CD4-positive, alpha-beta T cell treated with Interleukin-2 at 100 ng/mL for 4 hours (primary cell): Measurements from ENCODE around the gene EIF4E1B.
A peak's percentile ranks its signal among the peaks of the same experiment; 100 is the strongest.

Experiments
- DNase-seq: peaks from one replicate; pipeline ENCODE4 v3.0.0-alpha.2; 2020; ENCODE audit warnings: low spot score

The EIF4E1B gene

GRCh38 chr5:176647843-176648473 is 17.5 kb downstream of the EIF4E1B start:
- no peak for DNase-seq

GRCh38 chr5:176648474-176649194 is 18.2 kb downstream of the EIF4E1B start:
- peak; percentile 49 for DNase-seq

DNA sequence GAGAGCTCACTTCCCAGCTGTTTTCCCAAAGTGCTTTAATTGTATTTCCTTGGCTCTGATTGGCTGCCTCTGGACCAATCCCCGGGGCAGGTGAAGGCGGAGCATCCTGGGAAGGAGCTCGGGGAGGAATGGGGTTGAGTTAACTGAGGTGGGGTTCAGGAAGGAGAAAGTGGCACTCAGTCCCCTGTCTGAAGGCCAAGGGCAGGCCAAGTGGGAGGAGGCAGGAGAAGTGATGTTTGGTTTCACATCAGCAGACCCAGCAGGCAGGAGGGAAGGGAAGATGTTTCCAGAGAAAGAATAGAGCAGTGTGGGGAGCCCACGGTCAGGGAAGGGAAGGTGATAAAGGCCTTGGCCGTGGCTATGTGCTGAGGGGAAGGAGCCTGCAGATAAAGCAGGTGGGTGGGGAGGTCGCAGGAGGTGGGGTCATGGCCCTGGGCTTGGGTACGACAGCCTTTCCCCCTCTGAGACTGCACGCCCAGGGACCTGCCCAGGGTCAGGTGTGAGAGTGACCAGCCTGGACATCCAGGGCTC is 19.9 kb downstream of the EIF4E1B start:
- DNase-seq, result no peak

DNA sequence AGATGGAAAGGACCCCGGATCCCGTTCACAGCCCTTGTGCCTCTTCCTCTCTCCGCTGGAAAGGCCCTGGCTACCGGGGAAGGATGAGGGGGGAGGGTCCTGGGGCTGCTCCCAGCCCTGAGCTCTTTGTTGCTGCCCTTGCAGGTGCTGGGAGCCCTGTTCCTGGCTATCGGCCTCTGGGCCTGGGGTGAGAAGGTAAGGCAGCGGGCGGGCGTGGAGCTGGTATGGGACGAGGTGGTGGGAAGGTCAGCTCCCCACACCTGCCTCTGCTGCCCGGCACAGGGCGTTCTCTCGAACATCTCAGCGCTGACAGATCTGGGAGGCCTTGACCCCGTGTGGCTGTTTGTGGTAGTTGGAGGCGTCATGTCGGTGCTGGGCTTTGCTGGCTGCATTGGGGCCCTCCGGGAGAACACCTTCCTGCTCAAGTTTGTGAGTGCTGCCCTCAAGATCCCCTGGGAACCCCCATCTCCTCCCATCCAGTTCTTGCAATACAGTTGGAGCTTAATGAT is 21.1 kb downstream of the EIF4E1B start:
- no peak for DNase-seq

GRCh38 chr5:176652136-176652535 is 21.7 kb downstream of the EIF4E1B start:
- DNase-seq, result no peak

- DNase-seq, result peak; percentile 82
Observed at GRCh38 chr5:176653401-176654385, 23.2 kb downstream of the EIF4E1B start.

DNA sequence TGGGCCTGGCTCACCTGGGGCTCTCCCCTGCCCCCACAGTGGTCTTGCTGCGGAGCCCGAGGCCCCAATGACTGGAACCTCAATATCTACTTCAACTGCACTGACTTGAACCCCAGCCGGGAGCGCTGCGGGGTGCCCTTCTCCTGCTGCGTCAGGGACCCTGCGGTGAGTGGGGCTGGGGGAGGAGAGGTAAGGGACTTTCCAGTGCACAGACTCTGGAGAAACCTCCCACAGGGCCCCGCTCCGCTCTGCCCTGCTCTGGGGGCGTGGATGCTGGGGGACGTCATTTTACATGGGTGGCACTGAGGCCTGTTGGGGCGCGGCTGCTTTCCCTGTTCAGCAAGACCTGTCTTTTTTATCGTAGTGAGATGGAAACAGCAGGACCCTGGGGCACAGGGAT is 24.4 kb downstream of the EIF4E1B start:
- no peak for DNase-seq

GRCh38 chr5:176656467-176656990 is 26.1 kb downstream of the EIF4E1B start:
- DNase-seq, result no peak

GRCh38 chr5:176658007-176658599 is 27.6 kb downstream of the EIF4E1B start:
- DNase-seq, result peak; percentile 67

DNA sequence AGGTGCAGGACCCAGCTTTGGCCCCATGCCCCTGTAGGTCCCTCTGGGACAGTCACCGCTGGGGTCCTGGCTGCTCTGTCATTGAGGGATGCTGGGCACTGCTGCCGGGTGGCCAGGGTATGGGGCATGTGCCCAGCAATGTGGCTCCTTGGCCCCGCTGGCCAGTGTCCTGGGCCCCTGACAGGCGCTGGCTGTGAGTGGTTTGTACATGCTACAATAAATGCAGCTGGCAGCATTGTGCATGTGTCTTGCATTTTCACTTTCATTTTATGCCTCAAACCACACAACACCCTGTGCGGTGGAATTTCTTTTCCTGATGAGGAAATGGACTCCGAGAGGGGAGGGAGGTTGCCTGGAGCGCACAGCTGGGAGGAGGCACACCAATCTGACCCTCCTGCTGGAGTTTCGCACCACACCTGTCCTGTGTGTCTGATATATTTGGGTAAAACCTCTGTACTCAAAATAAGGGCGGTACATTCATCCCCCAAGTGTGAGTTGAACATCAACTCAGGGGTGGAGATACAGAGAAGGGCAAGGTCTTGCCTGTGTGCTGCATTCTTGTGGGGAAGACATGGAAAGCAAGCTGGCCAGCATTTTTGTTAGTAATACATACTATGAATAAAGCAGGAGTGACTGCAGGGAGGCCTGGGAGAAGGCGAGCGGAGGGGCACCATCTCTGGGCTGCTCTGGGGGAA is 28.5 kb downstream of the EIF4E1B start:
- DNase-seq, result peak; percentile 36

- no peak for DNase-seq
Observed at GRCh38 chr5:176659512-176659839, 29.0 kb downstream of the EIF4E1B start.

- DNase-seq, result no peak
Observed at GRCh38 chr5:176659860-176660461, 29.5 kb downstream of the EIF4E1B start.

DNA sequence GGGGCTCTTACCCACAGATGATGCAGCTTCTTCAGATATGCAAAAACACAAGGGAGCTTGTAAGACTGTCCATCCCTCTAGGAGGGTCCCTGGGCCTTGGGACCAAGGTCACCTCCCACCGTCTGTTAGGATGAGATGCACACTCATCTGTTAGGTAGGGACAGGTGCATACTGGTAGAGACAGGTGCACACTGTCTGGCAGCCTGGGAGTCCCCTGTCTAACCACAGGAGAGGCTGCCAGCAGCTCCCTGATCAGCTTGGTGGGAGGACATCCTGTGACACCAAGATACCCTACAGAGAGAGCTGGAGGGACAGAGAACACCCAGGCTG is 30.0 kb downstream of the EIF4E1B start:
- DNase-seq, result no peak

DNA sequence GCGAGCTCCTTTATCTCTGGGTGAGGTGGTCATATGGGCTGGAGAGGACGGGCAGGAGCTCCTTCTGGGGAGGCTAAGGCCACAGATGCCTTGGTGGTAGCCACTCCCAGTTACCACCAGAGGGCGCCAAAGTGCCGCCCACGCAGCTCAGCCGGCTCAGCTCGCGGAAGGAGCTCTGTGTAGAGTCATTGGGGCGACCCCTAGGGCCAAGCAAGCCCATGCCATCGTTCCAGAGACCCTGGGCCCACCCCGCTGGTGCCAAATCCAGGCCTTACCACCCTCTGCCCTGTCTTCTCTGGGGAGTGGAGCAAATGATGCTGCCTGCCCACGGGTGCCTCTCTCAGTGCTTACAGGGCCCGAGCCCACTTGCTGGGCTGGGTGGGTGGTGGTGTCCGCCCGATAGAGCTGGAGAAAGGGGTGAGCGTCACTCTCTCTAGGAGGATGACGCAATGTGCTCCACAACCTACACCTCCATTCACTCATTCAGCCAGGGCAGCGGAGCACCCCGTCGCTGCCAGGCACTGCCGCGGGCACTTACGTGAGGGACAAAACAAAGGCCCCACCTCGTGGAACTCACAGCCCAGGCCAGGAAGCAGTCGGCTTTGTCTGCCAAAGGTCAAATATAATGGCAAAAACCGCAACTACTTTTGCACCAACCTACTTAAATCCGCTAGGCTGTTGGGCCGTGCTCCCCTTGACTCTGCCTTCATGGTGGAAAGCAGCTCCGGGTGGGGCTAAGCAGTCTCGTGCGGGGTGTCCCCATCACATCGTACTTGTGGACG is 30.6 kb downstream of the EIF4E1B start:
- DNase-seq, result peak; percentile 80

GRCh38 chr5:176661676-176662075 is 31.2 kb downstream of the EIF4E1B start:
- no peak for DNase-seq

DNA sequence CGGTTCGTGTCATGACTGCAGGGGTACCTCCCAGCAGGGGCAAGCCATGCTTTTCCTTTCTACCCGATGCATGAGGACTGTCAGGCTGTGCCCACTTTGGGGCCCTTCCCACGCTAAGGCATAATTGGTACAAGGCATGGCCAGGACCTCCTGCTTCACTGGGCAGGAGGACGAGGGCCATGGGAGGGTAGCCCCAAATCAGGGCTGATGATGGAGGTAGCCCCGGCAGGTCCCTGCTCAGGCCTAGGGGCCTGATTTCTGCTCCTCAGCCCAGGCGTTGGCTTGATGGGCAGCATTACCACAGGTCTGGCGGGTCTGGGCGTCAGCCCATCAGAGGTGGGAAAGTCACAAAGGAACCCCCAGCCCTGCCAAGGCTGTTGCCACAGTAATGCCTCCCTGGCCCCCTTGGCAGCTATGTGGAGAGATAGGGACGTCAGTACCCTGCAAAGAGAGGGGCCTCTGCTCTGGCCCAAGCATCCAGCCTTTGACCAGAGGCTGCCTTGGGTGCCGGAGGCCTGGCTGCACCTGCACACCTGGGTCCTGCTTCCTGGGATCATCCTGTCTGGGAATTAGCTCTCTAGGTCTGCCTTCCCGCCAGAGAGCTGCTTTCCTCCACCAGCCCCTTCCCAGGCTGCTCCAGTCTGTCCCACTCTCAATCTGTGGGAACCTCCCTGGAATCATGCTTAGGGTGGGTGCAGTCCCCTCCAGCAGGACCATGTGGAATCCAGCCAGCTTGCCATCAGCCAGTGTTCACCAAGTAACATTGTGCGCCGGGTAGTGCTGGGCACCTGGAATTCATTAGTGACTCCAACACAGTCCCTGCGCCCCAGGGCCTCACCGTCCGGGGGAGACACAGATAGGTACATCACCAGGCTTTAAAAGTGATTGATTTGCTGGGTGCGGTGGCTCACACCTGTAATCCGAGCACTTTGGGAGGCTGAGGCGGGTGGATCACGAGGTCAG is 32.2 kb downstream of the EIF4E1B start:
- no peak for DNase-seq

GRCh38 chr5:176663566-176663965 is 33.1 kb downstream of the EIF4E1B start:
- DNase-seq, result no peak

GRCh38 chr5:176664479-176664878 is 34.0 kb downstream of the EIF4E1B start:
- DNase-seq, result no peak

DNA sequence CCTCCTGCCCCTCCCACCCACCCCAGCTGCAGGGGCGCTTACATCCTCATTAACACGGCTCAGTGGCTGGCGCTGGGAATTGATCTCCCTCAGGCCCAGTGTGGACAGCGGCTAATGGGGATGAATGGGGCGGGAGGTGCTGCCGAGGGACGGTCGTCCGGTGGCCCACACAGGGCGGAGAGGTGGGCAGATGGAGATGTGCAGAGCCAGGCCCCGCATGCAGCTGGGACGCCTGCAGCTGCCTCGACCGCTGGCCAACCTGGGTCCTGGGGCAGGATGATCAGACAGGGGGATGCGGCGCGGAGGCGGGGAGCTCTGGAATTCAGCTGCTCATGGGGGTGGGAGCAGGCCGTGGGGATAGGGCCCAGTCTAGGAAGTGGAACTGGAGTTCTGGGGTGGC is 34.4 kb downstream of the EIF4E1B start:
- no peak for DNase-seq
